Liver (tissue), 4 donors: ENCODE results near the gene BEX5. TPM values are rescaled to one million over a fixed set of nuclear protein-coding genes. Genes with fewer than 3 reads are reported as not detected.

Experiments used
- polyA plus RNA-seq, 2 donors: library from polyadenylated mRNA; stranded (reverse) in 1 of 2; unstranded in 1 of 2; fragments of 200-250 nt in 1 of 2; fragments of >200 nt in 1 of 2; fragmentation: Nextera tagmentation in 1 of 2; extraction: Ambion mirVana in 1 of 2; gene quantifications; one replicate each; pipeline versions ENCODE4 v1.2.1 to v1.2.3, GENCODE V29; 2013 to 2015
- total RNA-seq, 2 donors: library from RNA; depleted of rRNA; stranded (reverse); fragments of >200 nt; gene quantifications; one replicate each; pipeline ENCODE4 v1.2.3, GENCODE V29; 2014
- donor health status: healthy.
- donor health status: healthy.
- donor health status: healthy.

Gene BEX5
- total and polyA plus RNA-seq, 4 donors: 0.09 to 1.4 (median 0.56) TPM

Other genes starting within 250 kb of the BEX5 start
- 1 to 10 TPM; 1.3 to 3.9 TPM for gene ZMAT1, start 223.9 kb downstream of the BEX5 start, total RNA-seq
- gene ZMAT1, start 223.9 kb downstream of the BEX5 start, polyA plus RNA-seq: 1 to 10 TPM; 1.1 to 3.3 TPM
- not detected for gene TCEAL2, start 30.3 kb downstream of the BEX5 start, total RNA-seq
- gene TCEAL2, start 30.3 kb downstream of the BEX5 start, polyA plus RNA-seq: under 1 TPM in 1 of 2 donors, not detected in 1; 0.10 TPM
- gene TCEAL6, start 13.5 kb downstream of the BEX5 start, total RNA-seq: not detected
- gene TCEAL6, start 13.5 kb downstream of the BEX5 start, polyA plus RNA-seq: not detected
- not detected for gene TCP11X1, start 59.3 kb upstream of the BEX5 start, total RNA-seq
- not detected for gene TCP11X1, start 59.3 kb upstream of the BEX5 start, polyA plus RNA-seq
- gene NXF2, start 91.2 kb upstream of the BEX5 start, total RNA-seq: not detected
- not detected for gene NXF2, start 91.2 kb upstream of the BEX5 start, polyA plus RNA-seq